Activated T-cell treated with anti-CD3 and anti-CD28 coated beads for 4 hours (primary cell): ENCODE data around the gene MPL.
A peak's percentile ranks its signal among the peaks of the same experiment; 100 is the strongest.

ENCODE experiments used
- DNase-seq: peaks from one replicate; pipeline ENCODE4 v3.0.0-alpha.2; 2020

Gene MPL

GRCh38 chr1:43327549-43328292, 9.9 kb upstream of the MPL start:
- no peak for DNase-seq

GRCh38 chr1:43329995-43330751, 7.4 kb upstream of the MPL start:
- DNase-seq = peak; percentile 51

GRCh38 chr1:43331688-43332087, 5.9 kb upstream of the MPL start:
- no peak for DNase-seq

- no peak for DNase-seq
Measured at GRCh38 chr1:43334453-43335205, 3.0 kb upstream of the MPL start.

- no peak for DNase-seq
Measured at GRCh38 chr1:43338001-43338400, 383 bp downstream of the MPL start.

- DNase-seq = no peak
Measured at GRCh38 chr1:43339584-43340232, 2.1 kb downstream of the MPL start.

GRCh38 chr1:43340559-43340958, 2.9 kb downstream of the MPL start:
- DNase-seq = no peak

GRCh38 chr1:43344267-43344850, 6.7 kb downstream of the MPL start:
- DNase-seq = no peak

- DNase-seq = no peak
Measured at GRCh38 chr1:43345120-43345519, 7.5 kb downstream of the MPL start.

GRCh38 chr1:43346636-43347035, 9.0 kb downstream of the MPL start:
- no peak for DNase-seq

GRCh38 chr1:43348343-43348808, 10.8 kb downstream of the MPL start:
- DNase-seq = no peak

GRCh38 chr1:43348809-43349593, 11.4 kb downstream of the MPL start:
- no peak for DNase-seq

- DNase-seq = no peak
Measured at GRCh38 chr1:43349594-43350306, 12.1 kb downstream of the MPL start.

GRCh38 chr1:43350976-43351375, 13.4 kb downstream of the MPL start:
- DNase-seq = no peak

GRCh38 chr1:43351421-43352350, 14.1 kb downstream of the MPL start:
- DNase-seq = no peak

- no peak for DNase-seq
Measured at GRCh38 chr1:43352351-43352705, 14.7 kb downstream of the MPL start.

- no peak for DNase-seq
Measured at GRCh38 chr1:43352881-43353280, 15.3 kb downstream of the MPL start.

- DNase-seq = no peak
Measured at GRCh38 chr1:43354471-43354870, 16.9 kb downstream of the MPL start.

- no peak for DNase-seq
Measured at GRCh38 chr1:43354936-43355335, 17.3 kb downstream of the MPL start.

- DNase-seq = no peak
Measured at GRCh38 chr1:43357251-43357650, 19.6 kb downstream of the MPL start.
